Spleen (tissue), 7 donors: ENCODE results near the gene ROBO1.

Experiments used
- POLR2A ChIP-seq, 3 donors: fragments of 450-650 bp; IDR thresholded peaks; one replicate each; pipeline ENCODE4 v1.5.1; 2017; ENCODE audit warnings: antibody characterized with exemption in 3 of 3, mild to moderate bottlenecking in 1 of 3
- TF ChIP-seq, protein P1 (sequence below), 11 experiments: fragments of 200-600 bp in 7 of 11; fragments of 450-650 bp in 4 of 11; sonication (generic) in 4 of 11; IDR thresholded peaks in 8 of 11; conservative IDR thresholded peaks in 3 of 11; 1 replicate in 7 of 11; 2 replicates in 4 of 11; pipeline versions ENCODE4 v1.4.0 to v1.8.0; 2016 to 2021; ENCODE audit warnings: antibody characterized with exemption in 11 of 11, inconsistent platforms in 4 of 11, mild to moderate bottlenecking in 1 of 11
- donor health status: DM: no; HTN: no; CAD: no; lungs with moderate emphysema.
- donor health status: DM: no; HTN: no; CAD: no.
- donor health status: DM: no; HTN: no; CAD: no.

DNA sequence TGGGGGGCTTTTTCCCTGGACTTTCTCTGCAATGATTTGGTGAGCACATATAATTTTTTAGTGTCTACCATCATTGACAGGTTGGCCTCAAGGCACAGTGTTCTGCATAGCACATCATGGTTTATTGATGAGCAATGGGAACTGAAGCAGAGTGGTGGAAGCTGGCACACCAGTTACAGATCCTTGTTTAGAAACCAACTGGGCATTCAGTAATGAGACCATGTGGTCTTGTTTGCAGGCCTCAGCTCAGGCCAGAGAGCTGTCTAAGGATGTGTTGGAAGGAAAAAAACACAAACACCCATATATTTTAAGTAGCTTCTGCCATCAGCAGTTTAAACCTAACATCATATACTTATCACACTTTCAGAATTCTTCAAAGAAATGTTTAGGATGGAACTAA lies 610.6 kb downstream of the ROBO1 start:
- TF ChIP-seq, protein P1, sequence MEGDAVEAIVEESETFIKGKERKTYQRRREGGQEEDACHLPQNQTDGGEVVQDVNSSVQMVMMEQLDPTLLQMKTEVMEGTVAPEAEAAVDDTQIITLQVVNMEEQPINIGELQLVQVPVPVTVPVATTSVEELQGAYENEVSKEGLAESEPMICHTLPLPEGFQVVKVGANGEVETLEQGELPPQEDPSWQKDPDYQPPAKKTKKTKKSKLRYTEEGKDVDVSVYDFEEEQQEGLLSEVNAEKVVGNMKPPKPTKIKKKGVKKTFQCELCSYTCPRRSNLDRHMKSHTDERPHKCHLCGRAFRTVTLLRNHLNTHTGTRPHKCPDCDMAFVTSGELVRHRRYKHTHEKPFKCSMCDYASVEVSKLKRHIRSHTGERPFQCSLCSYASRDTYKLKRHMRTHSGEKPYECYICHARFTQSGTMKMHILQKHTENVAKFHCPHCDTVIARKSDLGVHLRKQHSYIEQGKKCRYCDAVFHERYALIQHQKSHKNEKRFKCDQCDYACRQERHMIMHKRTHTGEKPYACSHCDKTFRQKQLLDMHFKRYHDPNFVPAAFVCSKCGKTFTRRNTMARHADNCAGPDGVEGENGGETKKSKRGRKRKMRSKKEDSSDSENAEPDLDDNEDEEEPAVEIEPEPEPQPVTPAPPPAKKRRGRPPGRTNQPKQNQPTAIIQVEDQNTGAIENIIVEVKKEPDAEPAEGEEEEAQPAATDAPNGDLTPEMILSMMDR (IDR thresholded peaks at IDR 0.05 in 8 of 11, conservative IDR thresholded peaks at IDR 0.05 in 3 of 11) = no peak
- no peak for TF ChIP-seq POLR2A (IDR thresholded peaks at IDR 0.05)
